ENCODE results near the gene HSD11B2. TPM values are rescaled to one million over a fixed set of nuclear protein-coding genes. Genes with fewer than 3 reads are reported as not detected.

Gene HSD11B2
- total and polyA plus RNA-seq, 4 donors = 0.51 to 6.7 (median 2.2) TPM

GRCh38 chr16:67424261-67424615 lies 6.7 kb upstream of the HSD11B2 start:
- H3K9me3 ChIP-seq (ENCODE audit: control insufficient read depth in 4 of 4, low read length in 3 of 4) = no peaks in the 10 kb centered on the region
- H3K27ac ChIP-seq (ENCODE audit: low read depth in 1 of 2, low read length in 2 of 2) = no peak overlapping the region
- no peak overlapping the region for H3K4me3 ChIP-seq (ENCODE audit: low read depth in 1 of 3, low read length in 3 of 3)
- H3K4me1 ChIP-seq (ENCODE audit: control insufficient read depth in 4 of 4, insufficient read depth in 4 of 4, low read length in 3 of 4) = peaks cover 0 to 12% (median 11%) of the 10 kb centered on the region in 4 donors
- WGBS = 37% methylated on average over 5 of the region's 5 CpGs
- TF ChIP-seq HNF4A (conservative IDR thresholded peaks at IDR 0.05) = no peak
- no peak for TF ChIP-seq SP1 (IDR thresholded peaks at IDR 0.05)
- TF ChIP-seq, protein P1, sequence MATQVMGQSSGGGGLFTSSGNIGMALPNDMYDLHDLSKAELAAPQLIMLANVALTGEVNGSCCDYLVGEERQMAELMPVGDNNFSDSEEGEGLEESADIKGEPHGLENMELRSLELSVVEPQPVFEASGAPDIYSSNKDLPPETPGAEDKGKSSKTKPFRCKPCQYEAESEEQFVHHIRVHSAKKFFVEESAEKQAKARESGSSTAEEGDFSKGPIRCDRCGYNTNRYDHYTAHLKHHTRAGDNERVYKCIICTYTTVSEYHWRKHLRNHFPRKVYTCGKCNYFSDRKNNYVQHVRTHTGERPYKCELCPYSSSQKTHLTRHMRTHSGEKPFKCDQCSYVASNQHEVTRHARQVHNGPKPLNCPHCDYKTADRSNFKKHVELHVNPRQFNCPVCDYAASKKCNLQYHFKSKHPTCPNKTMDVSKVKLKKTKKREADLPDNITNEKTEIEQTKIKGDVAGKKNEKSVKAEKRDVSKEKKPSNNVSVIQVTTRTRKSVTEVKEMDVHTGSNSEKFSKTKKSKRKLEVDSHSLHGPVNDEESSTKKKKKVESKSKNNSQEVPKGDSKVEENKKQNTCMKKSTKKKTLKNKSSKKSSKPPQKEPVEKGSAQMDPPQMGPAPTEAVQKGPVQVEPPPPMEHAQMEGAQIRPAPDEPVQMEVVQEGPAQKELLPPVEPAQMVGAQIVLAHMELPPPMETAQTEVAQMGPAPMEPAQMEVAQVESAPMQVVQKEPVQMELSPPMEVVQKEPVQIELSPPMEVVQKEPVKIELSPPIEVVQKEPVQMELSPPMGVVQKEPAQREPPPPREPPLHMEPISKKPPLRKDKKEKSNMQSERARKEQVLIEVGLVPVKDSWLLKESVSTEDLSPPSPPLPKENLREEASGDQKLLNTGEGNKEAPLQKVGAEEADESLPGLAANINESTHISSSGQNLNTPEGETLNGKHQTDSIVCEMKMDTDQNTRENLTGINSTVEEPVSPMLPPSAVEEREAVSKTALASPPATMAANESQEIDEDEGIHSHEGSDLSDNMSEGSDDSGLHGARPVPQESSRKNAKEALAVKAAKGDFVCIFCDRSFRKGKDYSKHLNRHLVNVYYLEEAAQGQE (IDR thresholded peaks at IDR 0.05) = no peak
- TF ChIP-seq JUND (IDR thresholded peaks at IDR 0.05) = no peak
- TF ChIP-seq EGR1 (IDR thresholded peaks at IDR 0.05; ENCODE audit: low read depth in 2 of 2) = no peak
- TF ChIP-seq FOXA2 (IDR thresholded peaks at IDR 0.05) = no peak
- TF ChIP-seq TAF1 (conservative IDR thresholded peaks at IDR 0.05) = no peak
- TF ChIP-seq YY1 (IDR thresholded peaks at IDR 0.05) = no peak
- no peak for TF ChIP-seq NR2F2 (IDR thresholded peaks at IDR 0.05)
- no peak for TF ChIP-seq MAX (IDR thresholded peaks at IDR 0.05)
- TF ChIP-seq HNF4G (IDR thresholded peaks at IDR 0.05) = no peak
- TF ChIP-seq, protein P2, sequence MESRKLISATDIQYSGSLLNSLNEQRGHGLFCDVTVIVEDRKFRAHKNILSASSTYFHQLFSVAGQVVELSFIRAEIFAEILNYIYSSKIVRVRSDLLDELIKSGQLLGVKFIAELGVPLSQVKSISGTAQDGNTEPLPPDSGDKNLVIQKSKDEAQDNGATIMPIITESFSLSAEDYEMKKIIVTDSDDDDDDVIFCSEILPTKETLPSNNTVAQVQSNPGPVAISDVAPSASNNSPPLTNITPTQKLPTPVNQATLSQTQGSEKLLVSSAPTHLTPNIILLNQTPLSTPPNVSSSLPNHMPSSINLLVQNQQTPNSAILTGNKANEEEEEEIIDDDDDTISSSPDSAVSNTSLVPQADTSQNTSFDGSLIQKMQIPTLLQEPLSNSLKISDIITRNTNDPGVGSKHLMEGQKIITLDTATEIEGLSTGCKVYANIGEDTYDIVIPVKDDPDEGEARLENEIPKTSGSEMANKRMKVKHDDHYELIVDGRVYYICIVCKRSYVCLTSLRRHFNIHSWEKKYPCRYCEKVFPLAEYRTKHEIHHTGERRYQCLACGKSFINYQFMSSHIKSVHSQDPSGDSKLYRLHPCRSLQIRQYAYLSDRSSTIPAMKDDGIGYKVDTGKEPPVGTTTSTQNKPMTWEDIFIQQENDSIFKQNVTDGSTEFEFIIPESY (IDR thresholded peaks at IDR 0.05) = no peak
- no peak for TF ChIP-seq CTCF (IDR thresholded peaks at IDR 0.05; ENCODE audit: low read depth, low read length, missing input control)
- TF ChIP-seq, protein P3, sequence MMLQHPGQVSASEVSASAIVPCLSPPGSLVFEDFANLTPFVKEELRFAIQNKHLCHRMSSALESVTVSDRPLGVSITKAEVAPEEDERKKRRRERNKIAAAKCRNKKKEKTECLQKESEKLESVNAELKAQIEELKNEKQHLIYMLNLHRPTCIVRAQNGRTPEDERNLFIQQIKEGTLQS (IDR thresholded peaks at IDR 0.05) = no peak
- TF ChIP-seq RXRA (IDR thresholded peaks at IDR 0.05) = no peak
- TF ChIP-seq GABPA (IDR thresholded peaks at IDR 0.05 in 1 of 2, conservative IDR thresholded peaks at IDR 0.05 in 1 of 2) = no peak
- TF ChIP-seq FOXA1 (IDR thresholded peaks at IDR 0.05) = no peak
- TF ChIP-seq RAD21 (IDR thresholded peaks at IDR 0.05) = no peak
- peaks cover 0 to 4% (median 0%) of the 10 kb centered on the region in 4 donors for H3K27me3 ChIP-seq (ENCODE audit: control insufficient read depth in 4 of 4, insufficient read depth in 4 of 4, low read length in 3 of 4)
- H3K9ac ChIP-seq (ENCODE audit: low read depth in 1 of 2, low read length in 2 of 2) = no peak overlapping the region
- no peak for DNase-seq (ENCODE audit: low spot score)
- H3K36me3 ChIP-seq (ENCODE audit: control insufficient read depth in 4 of 4, insufficient read depth in 3 of 4, low read depth in 1 of 4, low read length in 3 of 4) = no peaks in the 10 kb centered on the region
